ENCODE measurements around the gene RRP1B.
"Not testable (repeated sequence)": the region's sequence is repeated elsewhere in the genome, so short reads cannot be mapped to it uniquely, and the experiment has no call there.

DNA sequence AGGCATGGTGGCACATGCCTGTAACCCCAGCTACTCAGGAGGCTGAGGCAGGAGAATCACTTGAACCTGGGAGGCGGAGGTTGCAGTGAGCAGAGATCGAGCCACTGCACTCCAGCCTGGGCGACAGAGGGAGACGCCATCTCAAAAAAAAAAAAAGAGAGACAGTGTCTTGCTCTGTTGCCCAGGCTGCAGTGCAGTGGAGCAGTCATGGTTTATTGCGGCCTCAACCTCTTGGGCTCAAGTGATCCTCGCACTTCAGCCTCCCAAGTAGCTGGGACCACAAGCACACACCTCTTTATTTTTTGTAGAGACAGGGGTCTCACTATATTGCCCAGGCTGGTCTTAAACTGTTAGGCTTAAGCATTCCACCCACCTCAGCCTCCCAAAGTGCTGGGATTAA lies 21.1 kb downstream of the RRP1B start:
- TF ChIP-seq CTCF (IDR thresholded peaks at IDR 0.05; ENCODE audit: borderline replicate concordance, extremely low read depth, low read length, poor library complexity, severe bottlenecking); EZH2 (IDR thresholded peaks at IDR 0.05; ENCODE audit: borderline replicate concordance, low read depth, low read length, severe bottlenecking): not testable (repeated sequence)
